MM.1S (cell line): ENCODE data around the gene SHKBP1.

Experiments
- EZH2 ChIP-seq: fragments of 300-600 bp; sonication (generic); optimal IDR thresholded peaks from 2 replicates; pipeline ENCODE3; 2017; ENCODE audit warnings: low read depth, mild to moderate bottlenecking, antibody characterized with exemption, low read length, mixed read lengths
- EZH2phosphoT487 ChIP-seq: fragments of 300-600 bp; sonication (generic); IDR thresholded peaks from 2 replicates; pipeline ENCODE4 v1.6.1; 2018; ENCODE audit warnings: antibody characterized with exemption, low read length
- TF ChIP-seq, protein P1 (sequence below): fragments of 300-600 bp; sonication (generic); IDR thresholded peaks from 2 replicates; pipeline ENCODE4 v1.5.1; 2016; ENCODE audit warnings: antibody characterized with exemption, low read length, mixed read lengths

GRCh38 chr19:40571005-40571318 lies 5.7 kb upstream of the SHKBP1 start:
- TF ChIP-seq, protein P1, sequence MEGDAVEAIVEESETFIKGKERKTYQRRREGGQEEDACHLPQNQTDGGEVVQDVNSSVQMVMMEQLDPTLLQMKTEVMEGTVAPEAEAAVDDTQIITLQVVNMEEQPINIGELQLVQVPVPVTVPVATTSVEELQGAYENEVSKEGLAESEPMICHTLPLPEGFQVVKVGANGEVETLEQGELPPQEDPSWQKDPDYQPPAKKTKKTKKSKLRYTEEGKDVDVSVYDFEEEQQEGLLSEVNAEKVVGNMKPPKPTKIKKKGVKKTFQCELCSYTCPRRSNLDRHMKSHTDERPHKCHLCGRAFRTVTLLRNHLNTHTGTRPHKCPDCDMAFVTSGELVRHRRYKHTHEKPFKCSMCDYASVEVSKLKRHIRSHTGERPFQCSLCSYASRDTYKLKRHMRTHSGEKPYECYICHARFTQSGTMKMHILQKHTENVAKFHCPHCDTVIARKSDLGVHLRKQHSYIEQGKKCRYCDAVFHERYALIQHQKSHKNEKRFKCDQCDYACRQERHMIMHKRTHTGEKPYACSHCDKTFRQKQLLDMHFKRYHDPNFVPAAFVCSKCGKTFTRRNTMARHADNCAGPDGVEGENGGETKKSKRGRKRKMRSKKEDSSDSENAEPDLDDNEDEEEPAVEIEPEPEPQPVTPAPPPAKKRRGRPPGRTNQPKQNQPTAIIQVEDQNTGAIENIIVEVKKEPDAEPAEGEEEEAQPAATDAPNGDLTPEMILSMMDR = no peak
- TF ChIP-seq EZH2 (no peak), EZH2phosphoT487 (no peak)
